ENCODE measurements around the gene MX1.

DNA sequence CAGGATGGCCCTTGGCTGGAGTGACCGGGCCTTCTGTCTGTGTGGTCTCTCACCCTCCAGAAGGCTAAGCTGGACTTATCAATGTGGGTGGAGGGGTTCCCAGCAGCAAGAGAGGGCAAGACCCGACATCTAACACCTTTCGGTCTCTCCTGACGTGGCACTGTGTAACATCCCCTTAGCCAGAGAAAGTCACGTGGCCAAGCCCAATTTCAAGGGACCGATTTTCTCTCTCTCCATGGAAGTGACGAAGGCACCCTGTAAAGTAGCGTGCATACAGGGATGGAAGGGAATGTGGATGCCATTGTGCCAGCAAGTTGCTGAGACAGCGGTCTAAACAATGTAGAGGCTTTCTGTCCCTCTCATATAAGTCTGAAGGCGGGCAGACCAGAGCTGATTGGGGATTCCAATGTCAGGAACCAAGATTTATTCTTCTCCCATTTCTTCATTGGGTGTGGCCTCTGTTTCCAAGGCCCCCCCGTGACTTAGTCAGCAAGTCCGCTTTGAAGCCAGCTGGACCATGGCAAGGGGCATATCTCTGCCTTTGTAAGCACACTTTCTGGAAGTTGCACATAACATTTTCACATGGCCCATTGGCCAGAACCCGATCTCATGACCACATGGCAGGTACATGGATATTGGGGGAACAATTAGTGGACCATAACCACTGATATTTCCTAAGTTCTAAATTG lies 12.5 kb downstream of the MX1 start:
- TF ChIP-seq EZH2 (IDR thresholded peaks at IDR 0.05; ENCODE audit: low read depth), result no peak
- TF ChIP-seq, protein P1, sequence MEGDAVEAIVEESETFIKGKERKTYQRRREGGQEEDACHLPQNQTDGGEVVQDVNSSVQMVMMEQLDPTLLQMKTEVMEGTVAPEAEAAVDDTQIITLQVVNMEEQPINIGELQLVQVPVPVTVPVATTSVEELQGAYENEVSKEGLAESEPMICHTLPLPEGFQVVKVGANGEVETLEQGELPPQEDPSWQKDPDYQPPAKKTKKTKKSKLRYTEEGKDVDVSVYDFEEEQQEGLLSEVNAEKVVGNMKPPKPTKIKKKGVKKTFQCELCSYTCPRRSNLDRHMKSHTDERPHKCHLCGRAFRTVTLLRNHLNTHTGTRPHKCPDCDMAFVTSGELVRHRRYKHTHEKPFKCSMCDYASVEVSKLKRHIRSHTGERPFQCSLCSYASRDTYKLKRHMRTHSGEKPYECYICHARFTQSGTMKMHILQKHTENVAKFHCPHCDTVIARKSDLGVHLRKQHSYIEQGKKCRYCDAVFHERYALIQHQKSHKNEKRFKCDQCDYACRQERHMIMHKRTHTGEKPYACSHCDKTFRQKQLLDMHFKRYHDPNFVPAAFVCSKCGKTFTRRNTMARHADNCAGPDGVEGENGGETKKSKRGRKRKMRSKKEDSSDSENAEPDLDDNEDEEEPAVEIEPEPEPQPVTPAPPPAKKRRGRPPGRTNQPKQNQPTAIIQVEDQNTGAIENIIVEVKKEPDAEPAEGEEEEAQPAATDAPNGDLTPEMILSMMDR (conservative IDR thresholded peaks at IDR 0.05), result no peak

Data from PC-9 (cell line).